H54 (cell line): Measurements from ENCODE around the gene PTPRK.
"Not testable (repeated sequence)": the region's sequence is repeated elsewhere in the genome, so short reads cannot be mapped to it uniquely, and the experiment has no call there.

Source experiments
- DNase-seq: peaks from one replicate; pipeline ENCODE4 v3.0.0; 2011; ENCODE audit warnings: low spot score, mixed read lengths; ENCODE audit not compliant: insufficient read length
- FAIRE-seq: peaks from 3 replicates; lab custom pipeline; 2011; peaks lifted over from hg19 to GRCh38; lab: Jason Lieb, UNC
- POLR2A ChIP-seq: IDR thresholded peaks from 2 replicates; pipeline ENCODE4 v1.6.1; 2011; ENCODE audit warnings: low read depth, mild to moderate bottlenecking, low read length

PTPRK gene

GRCh38 chr6:128491610-128492206, 28.7 kb downstream of the PTPRK start:
- FAIRE-seq, result no peak
- TF ChIP-seq POLR2A, result no peak
- no peak for DNase-seq

DNA sequence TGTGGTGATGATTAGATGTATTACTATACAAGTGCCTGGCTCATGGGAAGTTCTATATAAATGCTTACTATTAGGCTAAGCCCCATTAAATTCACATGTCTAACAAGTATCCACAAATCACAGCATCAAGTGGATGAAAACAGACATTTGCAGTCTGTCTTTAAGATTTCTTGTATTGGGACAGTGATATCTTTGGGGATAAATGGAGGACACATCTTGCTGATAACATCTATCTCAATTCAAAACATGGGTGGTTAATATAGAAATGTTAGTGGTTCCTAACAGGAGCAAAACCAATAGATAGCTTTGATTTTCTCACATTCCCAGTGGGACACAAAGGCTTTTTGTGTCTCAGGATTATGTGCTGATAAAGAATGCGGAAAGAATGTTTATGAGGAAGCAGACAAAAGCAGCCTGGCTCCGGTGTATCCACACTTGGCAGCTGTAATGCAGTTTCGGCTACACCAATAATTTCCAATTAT, 29.3 kb downstream of the PTPRK start:
- DNase-seq (no peak), FAIRE-seq (peak; percentile 75)
- no peak for TF ChIP-seq POLR2A

- FAIRE-seq (peak; percentile 91), DNase-seq (no peak)
- TF ChIP-seq POLR2A, result no peak
Observed at GRCh38 chr6:128487746-128488145, 32.7 kb downstream of the PTPRK start.

- no peak for FAIRE-seq
- no peak for DNase-seq
- TF ChIP-seq POLR2A, result no peak
Observed at GRCh38 chr6:128487055-128487454, 33.3 kb downstream of the PTPRK start.

- DNase-seq, FAIRE-seq: not testable (repeated sequence)
Observed at GRCh38 chr6:128486580-128486979, 33.8 kb downstream of the PTPRK start.

- FAIRE-seq (no peak), DNase-seq (no peak)
- TF ChIP-seq POLR2A, result no peak
Observed at GRCh38 chr6:128483472-128484135, 36.8 kb downstream of the PTPRK start.

- no peak for DNase-seq
- no peak for FAIRE-seq
- no peak for TF ChIP-seq POLR2A
Observed at GRCh38 chr6:128482642-128483041, 37.8 kb downstream of the PTPRK start.

GRCh38 chr6:128479991-128480390, 40.4 kb downstream of the PTPRK start:
- FAIRE-seq (no peak), DNase-seq (no peak)
- TF ChIP-seq POLR2A, result no peak

DNA sequence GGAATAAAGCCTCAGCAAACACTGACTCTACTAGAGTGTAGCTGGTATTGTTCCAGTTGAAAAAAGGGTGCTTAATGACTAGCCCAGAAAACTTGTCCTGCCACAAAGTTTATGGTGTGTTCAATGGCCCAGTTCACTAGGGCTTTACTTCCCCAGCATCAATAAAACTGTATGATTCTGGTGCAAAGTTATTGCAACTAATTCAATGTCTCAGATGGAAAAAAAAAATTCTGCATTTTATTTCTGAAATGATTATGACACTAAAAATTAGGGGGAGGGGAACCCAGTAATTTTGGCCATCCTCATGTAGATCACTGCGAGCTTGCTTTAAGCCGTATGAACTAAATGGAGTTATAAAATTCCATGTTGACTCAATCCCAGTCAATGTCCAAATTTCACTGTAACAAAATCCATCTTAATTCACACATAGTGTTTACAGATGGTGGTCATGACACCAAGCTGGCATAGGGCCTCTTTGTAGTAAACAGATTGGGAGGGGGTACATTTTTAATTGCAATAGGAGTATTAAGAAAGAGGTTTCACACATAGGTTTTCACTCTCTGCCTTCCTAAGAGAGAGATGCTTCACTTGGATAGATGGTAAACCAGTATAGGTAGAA, 41.2 kb downstream of the PTPRK start:
- DNase-seq (no peak), FAIRE-seq (no peak)
- no peak for TF ChIP-seq POLR2A

DNA sequence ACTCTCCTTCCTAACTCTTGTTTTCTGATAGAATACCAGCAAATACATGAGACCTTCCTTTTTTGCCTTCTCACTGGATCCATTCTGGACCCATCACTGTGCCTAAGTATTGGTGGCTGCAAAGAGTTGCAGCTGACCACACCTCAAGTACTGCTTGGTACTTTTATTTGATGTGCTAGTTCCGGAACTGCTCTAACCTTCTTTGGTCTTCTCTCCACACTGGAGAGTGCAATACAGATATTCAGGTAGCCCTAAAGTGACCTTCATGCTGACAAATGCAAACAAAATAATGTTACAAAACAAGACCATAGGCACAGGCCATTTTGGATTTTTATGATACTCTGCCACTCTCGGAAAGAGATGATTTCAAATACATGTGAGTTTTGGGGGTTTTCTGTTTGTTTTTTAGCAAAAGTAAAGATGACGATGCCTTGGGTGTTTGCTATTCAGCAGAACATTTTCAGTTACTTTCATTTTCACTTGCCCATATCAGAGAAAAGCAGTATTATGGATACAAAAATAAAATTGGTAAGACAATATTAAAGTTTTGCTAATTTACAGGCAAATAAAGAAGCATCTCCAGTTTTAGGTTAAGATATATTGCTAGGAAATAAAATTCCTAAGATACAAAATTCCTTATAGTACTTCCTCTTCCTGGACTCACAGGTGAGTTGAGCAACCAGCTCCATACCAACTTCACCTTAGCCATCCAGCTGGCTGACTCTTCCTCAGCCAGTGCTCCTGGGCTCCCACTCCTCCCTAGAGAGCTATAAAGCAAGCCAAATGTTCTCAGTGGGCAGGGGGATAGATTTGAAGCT, 42.0 kb downstream of the PTPRK start:
- no peak for DNase-seq
- no peak for FAIRE-seq
- no peak for TF ChIP-seq POLR2A

DNA sequence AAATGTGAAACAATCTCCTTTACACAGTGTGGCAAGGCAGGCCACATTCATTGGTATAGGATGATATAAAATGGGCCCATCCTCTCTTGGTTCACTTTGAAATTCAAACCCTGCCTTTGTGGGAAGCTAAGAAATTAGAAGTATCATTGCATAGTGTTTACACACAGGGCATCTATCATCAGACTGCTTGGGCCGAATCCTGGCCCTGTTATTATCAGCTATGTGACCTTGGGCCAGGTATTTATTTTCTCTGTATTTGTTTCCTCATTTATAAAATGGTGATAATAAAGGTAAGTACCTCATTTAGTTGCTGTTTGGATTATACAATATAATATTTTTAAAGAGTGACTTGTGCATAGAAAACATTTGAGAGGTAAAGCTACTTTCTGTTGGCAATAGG, 45.5 kb downstream of the PTPRK start:
- no peak for FAIRE-seq
- DNase-seq, result no peak
- TF ChIP-seq POLR2A, result no peak

GRCh38 chr6:128474481-128474880, 45.9 kb downstream of the PTPRK start:
- TF ChIP-seq POLR2A, result no peak
- no peak for DNase-seq
- no peak for FAIRE-seq

DNA sequence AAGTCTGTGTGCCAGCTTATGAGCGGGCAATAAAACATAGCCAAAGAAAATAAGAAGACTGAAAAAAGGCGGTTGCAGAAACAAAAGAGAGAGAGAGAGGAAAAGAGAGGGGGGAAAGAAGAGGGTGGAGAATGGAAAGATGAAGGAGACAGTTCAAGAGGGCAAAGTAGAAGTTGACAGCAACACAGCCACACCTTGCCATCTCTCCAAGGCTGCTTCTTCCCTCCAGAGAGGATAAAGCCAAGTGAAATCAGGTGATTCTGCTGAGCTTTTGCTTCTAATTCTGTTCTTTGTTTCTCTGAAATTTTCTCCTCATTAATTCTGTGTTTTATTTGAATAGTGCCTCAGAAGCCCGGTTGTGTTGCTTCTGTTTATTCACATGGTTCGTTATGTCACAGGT, 48.5 kb downstream of the PTPRK start:
- FAIRE-seq (no peak), DNase-seq (no peak)
- TF ChIP-seq POLR2A, result no peak
